Astrocyte (in vitro differentiated cells and primary cell): ENCODE measurements around the gene PRR20B.
"Not testable (repeated sequence)": the region's sequence is repeated elsewhere in the genome, so short reads cannot be mapped to it uniquely, and the experiment has no call there.

Experiments used
- CTCF ChIP-seq: IDR thresholded peaks from 2 replicates; pipeline ENCODE4 v1.5.1; 2011; ENCODE audit warnings: low read depth, mild to moderate bottlenecking, inconsistent platforms, low read length, moderate library complexity; ENCODE audit not compliant: insufficient read depth
- EZH2 ChIP-seq: IDR thresholded peaks from 2 replicates; pipeline ENCODE4 v1.6.1; 2012; ENCODE audit warnings: mild to moderate bottlenecking, low read length, inconsistent platforms; ENCODE audit not compliant: insufficient read depth

GRCh38 chr13:57166897-57167296 lies 19.6 kb downstream of the PRR20B start, which contains the start of gene PRR20E:
- not testable (repeated sequence) for TF ChIP-seq CTCF, EZH2
